A673 (cell line): Measurements from ENCODE around the gene KDM6B.

Experiments
- EZH2 ChIP-seq: fragments of 200-600 bp; sonication (generic); IDR thresholded peaks from 2 replicates; pipeline ENCODE4 v1.6.1; 2017; ENCODE audit warnings: borderline replicate concordance, low read depth, mild to moderate bottlenecking, mixed read lengths, antibody characterized with exemption, low read length; ENCODE audit not compliant: poor library complexity, severe bottlenecking
- TF ChIP-seq, protein P1 (sequence below): fragments of 300-800, 200-600 bp; sonication (generic); conservative IDR thresholded peaks from 2 replicates; pipeline ENCODE4 v1.5.1; 2017; ENCODE audit warnings: low read depth, mild to moderate bottlenecking, antibody characterized with exemption, low read length, moderate library complexity, mixed read lengths

DNA sequence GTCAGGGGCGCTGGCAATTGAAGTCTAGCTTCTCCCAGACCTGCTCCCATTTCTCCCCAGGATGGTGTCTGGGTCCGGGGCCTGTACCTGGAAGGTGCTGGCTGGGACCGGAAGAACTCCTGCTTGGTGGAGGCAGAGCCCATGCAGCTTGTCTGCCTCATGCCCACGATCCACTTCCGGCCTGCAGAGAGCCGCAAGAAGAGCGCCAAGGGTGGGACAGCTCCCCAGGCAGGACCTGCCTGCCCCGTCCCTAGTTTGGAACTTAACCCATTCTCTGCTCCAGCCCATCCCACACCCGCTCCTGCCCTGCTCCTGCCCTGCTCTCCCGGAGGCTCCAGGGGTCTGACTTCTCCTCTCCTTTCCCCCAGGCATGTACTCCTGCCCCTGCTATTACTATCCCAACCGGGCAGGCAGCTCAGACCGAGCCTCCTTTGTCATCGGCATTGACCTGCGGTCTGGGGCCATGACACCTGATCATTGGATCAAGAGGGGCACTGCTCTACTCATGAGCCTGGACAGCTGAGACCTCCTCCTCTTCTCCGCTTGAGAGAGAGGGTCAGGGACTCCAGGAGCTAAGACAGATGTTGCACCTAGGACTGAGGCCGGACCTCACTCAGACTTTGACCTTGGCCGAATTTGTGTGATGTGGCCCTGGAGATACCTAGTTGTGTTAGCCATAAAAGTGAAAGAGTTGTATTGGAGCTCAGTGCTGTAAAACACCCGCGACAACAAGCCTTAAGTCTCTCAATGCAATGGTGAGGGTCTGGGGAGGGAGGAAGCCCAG is 814 bp upstream of the KDM6B start:
- TF ChIP-seq, protein P1, sequence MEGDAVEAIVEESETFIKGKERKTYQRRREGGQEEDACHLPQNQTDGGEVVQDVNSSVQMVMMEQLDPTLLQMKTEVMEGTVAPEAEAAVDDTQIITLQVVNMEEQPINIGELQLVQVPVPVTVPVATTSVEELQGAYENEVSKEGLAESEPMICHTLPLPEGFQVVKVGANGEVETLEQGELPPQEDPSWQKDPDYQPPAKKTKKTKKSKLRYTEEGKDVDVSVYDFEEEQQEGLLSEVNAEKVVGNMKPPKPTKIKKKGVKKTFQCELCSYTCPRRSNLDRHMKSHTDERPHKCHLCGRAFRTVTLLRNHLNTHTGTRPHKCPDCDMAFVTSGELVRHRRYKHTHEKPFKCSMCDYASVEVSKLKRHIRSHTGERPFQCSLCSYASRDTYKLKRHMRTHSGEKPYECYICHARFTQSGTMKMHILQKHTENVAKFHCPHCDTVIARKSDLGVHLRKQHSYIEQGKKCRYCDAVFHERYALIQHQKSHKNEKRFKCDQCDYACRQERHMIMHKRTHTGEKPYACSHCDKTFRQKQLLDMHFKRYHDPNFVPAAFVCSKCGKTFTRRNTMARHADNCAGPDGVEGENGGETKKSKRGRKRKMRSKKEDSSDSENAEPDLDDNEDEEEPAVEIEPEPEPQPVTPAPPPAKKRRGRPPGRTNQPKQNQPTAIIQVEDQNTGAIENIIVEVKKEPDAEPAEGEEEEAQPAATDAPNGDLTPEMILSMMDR: no peak
- TF ChIP-seq EZH2: no peak
